Raji (cell line): Measurements from ENCODE around the gene ANKRD65.

ENCODE experiments used
- POLR2A ChIP-seq: IDR thresholded peaks from 2 replicates; pipeline ENCODE4 v1.6.1; 2011; ENCODE audit warnings: low read depth, low read length, control low read depth; ENCODE audit not compliant: insufficient read depth

ANKRD65 gene

DNA sequence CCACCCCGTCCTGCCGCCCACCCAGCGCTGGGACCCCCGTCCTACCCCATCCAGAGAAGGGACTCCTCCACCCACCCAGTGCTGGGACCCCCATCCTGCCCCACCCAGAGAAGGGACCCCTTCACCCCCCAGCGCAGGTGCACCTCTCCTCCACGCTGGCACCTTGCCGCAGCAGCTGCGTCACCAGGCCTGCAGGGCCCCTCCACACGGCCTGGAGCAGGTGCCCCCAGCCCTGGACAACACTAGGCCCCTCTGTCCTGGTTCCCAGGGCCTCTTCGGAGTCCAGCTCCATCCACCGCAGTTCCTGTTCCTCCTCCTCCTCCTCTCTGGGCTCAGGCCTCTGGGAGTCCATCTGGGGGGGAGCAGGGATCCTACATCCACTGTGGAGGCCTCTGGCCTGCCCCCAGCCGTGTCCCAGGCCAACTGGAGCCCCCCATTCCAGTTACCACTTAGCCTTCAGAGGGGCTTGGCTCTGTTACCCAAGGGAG, 378 bp downstream of the ANKRD65 start:
- TF ChIP-seq POLR2A, result no peak

DNA sequence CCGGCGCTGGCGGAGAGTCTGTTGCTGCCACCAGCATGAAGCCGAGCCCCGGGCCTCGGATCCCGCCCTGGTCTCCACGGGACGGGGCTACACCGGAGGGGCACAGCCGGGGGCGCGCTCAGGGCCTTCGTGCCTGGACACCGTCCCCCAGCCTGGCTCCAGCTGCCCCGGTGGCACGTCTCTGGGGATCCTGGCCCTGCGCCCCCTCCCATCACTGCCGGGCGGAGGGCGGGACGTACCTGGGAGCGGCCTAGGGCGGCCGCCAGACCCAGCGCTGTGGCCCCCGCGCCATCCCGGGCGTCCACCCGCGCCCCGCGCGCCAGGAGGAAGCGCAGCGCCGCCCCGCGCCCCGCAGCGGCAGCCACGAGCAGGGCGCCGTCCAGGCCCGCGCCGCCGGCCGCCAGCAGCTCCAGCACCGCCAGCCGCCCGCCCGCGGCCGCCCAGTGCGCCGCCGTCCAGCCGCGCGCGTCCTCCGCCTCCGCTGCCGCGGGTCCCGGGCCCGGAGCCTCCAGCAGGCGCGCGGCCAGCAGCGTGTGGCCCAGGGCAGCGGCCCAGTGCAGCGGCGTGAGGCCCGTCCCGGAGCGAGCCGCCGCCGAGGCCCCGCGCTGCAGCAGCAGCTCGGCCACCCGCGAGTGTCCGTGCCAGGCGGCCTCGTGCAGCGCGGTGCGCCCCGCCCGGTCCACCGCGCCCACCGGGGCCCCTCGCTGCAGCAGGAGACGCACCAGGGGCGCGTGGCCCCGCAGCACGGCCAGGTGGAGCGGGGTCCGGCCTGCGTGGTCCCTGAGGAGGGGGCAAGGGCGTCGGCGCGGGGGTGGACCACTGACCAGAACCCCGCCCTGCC, 1.0 kb downstream of the ANKRD65 start:
- no peak for TF ChIP-seq POLR2A

DNA sequence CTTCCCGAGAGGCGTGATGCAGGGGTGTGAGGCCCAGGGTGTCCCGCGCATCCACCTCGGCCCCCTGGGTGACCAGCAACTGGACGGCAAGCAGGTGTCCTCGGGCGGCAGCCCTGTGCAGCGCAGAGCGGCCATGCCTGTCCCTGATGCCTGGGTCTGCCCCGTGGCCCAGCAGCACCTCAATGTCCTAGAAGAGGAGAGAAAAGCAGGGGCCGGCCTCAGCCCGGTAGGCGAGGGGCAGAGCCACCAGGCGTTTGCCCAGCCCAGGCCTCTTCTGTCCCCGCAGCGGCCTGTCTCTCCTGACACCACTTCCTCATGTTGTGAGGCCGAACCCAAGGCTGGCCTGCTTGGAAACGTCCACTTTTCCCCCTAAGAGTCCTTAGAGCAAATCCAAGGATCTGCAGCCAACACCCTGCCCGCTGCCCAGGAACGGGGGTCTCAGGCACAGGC, 1.7 kb downstream of the ANKRD65 start:
- TF ChIP-seq POLR2A, result no peak

DNA sequence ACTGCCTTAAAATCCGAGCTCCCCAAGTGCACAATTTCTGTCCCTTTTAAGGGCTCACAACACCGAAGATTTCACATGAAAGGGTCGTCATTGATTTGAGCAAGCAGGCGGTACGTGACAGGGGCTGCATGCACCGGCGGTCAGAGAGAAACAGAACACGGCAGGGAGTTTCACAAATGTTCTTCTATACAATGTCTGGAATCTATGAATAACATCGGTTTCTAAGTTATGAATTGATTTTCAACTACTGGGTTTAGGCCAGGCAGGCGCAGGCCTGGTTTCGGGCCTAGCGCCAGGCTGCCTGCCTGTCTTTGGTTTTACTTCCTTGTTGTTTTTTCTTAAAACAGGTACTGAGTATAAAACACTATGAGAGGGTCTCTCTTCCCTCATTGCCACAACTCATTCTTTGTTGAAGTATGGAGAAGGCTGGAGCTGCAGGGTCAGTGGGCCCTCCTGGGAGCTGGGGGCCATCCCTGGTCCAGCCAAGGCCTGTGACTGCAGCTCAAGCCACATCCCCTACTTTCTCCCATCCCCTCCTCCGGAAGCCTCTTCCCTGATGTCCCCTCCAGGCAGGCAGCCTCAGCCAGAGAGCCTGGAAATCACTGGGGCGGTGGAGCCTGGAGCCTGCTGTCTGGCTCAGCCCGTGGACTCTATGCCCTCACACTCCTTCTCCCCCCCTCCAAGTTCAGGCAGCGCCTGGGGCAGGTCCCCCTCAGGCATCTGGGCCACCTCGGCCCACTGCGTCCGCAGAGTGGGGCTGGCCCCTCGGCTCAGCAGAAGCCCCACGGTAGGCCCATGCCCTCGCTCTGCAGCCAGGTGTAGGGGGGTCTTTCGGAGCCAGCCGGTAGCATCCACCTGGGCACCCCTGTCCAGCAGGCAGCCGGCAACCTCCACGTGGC, 2.4 kb downstream of the ANKRD65 start:
- no peak for TF ChIP-seq POLR2A

DNA sequence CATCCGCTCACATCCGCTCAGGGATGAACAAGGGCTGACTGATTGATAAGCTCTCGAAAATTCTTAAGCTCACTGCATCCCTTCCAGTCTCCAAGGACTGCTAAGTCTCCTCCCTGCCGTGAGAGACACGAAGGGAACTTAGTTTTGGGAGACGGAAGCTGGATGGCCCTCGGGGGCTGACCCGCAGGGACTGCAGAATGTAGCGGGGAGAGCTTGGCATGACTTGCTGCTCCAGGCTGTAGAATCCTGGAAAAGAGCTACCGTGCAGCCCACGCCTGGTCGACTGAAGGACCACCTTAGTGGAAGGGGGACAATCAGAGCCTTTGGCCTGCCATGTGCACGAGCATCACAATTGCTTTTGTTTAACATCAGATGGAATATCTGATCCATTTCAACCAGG, 5.3 kb downstream of the ANKRD65 start:
- no peak for TF ChIP-seq POLR2A

DNA sequence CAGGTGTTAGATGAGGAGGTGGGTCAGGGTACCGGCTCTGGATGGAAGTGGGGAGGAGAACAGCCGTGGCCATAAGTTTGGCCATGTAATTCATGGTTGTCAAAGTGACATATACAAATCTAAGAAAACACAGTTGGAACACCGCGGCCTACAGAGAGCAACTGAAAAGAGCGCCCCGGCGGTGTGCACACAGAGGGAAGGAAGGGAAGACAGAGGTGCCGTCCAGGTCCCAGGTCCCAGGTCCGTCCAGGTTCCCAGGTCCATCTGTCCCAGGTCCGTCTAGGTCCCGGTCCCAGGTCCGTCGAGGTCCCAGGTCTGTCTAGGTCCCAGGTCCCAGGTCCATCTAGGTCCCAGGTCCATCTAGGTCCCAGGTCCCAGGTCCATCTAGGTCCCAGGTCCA, 9.4 kb downstream of the ANKRD65 start:
- no peak for TF ChIP-seq POLR2A

DNA sequence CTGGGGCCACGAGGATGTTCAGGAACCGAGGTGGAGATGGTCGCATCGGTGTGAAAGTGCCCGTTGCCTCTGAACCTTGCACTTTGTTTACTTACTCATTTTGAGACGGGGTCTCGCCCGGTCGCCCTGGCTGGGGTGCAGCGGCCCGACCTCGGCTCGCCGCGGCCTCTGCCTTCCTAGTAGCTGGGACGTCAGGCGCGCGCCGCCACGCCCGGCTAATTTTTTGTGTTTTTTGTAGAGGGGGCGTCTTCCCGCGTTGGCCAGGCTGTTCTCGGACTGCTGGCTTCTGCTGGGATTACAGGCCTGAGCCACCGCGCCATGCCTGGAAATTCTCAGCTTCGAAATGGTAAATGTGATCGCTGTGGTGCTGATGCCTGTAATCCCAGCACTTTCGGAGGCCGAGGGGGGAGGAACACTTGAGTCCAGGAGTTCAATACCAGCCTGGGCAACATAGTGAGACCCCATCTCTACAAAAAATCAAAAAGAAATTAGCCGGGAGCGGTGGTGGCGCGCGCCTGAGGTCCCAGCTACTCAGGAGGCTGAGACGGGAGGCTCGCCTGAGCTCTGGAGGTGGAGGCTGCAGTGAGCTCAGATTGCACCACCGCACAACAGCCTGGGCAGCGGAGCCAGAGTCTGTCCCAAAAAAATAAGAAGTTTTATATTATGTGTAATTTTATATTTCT, 13.3 kb downstream of the ANKRD65 start:
- no peak for TF ChIP-seq POLR2A

DNA sequence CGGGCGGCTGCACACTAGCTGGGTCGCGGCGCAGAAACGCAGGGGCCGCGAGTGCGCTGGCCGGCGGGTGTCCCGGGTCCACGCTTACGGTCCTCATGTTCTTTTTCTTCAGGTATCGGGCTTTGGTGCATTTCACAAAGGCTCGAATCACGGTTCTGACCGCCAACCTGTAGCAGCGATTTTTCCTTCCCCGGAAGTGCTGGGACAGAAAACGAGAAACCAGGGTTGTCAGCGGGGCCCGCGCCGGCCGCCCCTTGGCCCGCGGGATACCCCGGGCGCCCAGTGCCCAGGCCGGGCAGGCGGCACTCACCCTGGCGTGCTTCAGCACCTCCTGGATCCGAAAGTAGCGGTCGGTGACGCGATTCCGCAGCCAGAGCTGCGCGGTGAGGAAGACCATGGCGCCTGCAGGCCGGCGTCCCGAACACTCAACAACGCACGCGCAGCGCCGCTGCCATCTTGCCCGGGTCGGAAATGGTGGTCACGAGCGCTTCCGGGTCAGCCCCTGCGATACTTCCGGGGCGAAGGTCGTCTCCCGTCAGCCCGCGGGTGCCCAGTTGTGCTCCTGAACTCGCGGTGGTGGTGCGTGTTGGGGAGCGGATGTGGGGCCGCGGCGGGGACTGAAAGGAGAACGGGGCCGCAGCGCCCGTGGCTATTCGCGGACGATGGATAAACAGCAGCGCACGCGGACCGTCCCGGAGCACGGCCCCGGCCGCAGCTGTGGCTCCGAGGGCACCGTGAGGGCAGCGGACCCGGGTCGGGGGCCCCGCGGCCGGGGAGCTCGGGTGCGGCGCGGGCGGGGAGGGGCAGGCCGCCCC, 14.0 kb downstream of the ANKRD65 start, which contains the start of gene MRPL20:
Gene MRPL20, minus strand, starts transcription at position 473 of the 815 bp plus-strand sequence. Its CDS starts 76 bp downstream, at position 397.
- TF ChIP-seq POLR2A, result peak; percentile 99

DNA sequence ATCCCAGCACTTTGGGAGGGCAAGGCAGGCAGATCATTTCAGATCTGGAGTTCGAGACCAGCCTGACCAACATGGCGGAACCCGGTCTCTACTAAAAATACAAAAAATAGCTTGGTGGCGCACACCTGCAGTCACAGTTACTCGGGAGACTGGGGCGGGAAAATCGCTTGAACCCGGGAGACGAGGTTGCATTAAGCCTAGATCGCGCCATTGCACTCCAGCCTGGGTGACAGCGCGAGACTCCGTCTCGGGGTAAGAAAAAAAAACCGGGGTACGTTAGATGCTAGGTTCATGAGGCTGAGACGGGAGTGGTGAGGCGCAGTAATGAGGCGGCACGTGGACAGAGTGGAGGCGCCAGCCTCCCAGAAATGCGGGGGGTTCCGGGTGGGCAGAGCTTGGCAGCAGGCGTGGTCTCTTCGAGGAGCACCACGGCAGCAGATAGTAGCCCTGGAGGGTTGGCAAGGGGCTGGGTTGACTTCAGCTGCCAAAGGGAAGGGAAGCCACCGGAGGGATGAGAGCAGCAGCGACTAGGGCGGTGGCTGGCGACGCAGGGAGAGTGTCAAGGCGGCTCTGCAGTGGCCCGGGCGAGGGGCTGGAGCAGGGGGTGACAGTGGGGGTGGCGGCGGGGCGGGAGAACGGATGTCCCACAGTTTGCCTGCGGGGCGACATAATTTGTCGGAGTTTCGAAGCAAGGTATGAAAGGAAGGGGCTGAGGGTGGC, 14.8 kb downstream of the ANKRD65 start:
- TF ChIP-seq POLR2A, result no peak

DNA sequence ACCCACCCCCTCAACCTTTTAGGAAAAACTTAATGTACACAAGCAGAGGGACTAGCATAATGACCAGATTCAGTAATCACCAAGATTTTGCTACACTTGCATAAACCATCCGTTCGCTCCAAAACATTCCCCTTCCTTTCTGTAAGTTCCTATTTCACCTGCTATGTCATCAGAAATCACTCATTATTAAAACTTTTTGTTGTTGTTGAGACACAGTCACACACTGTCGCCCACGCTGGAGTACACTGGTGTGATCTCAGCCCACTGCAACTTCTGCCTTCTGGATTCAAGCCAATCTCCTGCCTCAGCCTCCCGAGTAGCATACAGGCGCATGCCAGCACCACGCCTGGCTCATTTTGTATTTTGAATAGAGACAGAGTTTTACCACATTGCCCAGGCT, 17.4 kb downstream of the ANKRD65 start:
- TF ChIP-seq POLR2A, result 0 out of 2 replicates have a peak, but pooled peaks have one; percentile 4

DNA sequence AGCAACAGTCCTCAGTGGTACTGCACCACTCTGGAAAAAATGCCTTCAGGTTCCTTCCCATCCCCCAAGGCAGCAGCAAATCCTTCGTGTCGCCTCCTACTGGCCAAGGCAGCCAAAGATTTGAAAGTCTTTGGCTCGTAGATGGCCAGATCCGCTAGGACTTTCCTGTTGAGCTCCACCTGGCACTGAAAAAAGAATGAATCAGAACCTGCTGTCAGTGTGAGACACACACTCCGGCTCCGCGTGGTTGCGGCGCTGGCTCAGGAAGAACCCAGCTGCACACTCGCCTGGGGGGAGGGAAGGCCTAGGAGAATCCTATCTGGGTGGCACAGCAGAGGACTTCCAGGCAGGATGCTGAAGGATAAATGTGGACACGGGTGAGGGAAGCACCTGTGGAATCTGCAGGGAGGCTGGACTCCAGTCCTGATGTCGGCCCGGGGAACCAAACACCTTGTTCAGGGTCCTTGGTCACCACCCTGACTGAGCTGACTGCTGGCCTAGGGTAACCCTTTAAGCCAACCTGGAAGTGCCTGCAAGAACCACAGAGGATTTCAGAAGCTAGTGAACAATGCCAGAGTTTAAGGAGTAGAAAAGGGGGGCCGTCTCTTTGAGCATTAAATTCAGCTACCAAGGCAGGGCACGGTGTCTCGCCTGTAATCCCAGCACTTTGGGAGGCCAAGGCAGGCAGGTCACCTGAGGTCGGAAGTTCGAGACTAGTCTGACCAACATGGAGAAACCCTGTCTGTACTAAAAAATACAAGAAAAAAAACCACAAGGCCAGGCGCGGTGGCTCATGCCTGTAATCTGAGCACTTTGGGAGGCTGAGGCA, 18.8 kb downstream of the ANKRD65 start:
- peak; percentile 31 for TF ChIP-seq POLR2A

DNA sequence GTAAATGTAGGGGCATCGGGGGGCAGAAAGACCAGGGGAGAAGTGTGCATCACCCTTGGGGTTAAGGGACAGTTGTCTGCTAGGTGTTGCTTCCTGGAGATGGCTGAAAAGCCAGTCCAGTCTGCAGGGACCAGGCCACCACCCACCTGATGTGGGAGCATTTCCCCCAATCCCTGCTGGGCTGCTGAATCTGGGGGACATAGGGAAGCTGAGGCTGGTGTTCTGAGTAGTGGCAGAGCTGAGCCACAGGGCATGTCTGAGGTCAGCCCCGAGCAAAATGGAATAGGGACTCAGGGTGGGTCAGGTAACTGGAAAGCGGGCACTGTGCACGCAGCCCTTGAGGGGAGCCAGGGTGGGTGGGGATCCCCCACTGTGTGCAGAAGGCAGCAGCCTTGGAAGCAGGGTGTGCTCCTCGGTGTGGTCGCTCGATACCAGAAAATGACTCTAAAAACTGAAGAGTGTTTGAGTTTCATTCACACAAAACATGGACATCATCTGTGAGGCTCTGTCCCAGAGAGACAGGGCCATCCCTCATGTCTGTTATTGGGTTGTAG, 19.5 kb downstream of the ANKRD65 start:
- peak; percentile 36; the same call in 1 of the 2 replicates for TF ChIP-seq POLR2A
